Measurements from ENCODE around the gene PACSIN3. TPM values are rescaled to one million over a fixed set of nuclear protein-coding genes. Genes with fewer than 3 reads are reported as not detected.

PACSIN3 gene
- total RNA-seq, 3 donors from 2014 or later (not counting 1 experiment from before 2014, with no cell fraction given), result 1.3 TPM; not detected in 2

GRCh38 chr11:47164321-47164720 is 21.9 kb downstream of the PACSIN3 start:
- 91% methylated on average over 4 of the region's 4 CpGs for WGBS (ENCODE audit: insufficient coverage)
- Histone ChIP-seq H3K9me3 (ENCODE audit: control insufficient read depth, insufficient read depth, low read length) (no peaks in the 10 kb centered on the region), H3K36me3 (ENCODE audit: control insufficient read depth, insufficient read depth, low read length) (peaks cover 47% of the 10 kb centered on the region), H3K27me3 (ENCODE audit: control insufficient read depth, insufficient read depth, low read length) (no peaks in the 10 kb centered on the region), H3K27ac (ENCODE audit: low read length) (no peak overlapping the region), H3K4me1 (ENCODE audit: control insufficient read depth, insufficient read depth, low read length) (no peaks in the 10 kb centered on the region), H3K4me3 (ENCODE audit: low read length) (no peak overlapping the region)
- Mint-ChIP-seq H3K27me3 (ENCODE audit: low read depth in 2 of 2) (no peaks in the 10 kb centered on the region), H3K4me3 (no peak overlapping the region), H3K27ac (no peak overlapping the region), H3K9me3 (no peaks in the 10 kb centered on the region), H3K4me1 (no peaks in the 10 kb centered on the region), H3K36me3 (no peaks in the 10 kb centered on the region)
- ATAC-seq, result no peak
- no peak for TF ChIP-seq CTCF (IDR thresholded peaks at IDR 0.05)
- intact Hi-C loops (cut with micrococcal nuclease), result no loop called here
- DNase-seq, result no peak

GRCh38 chr11:47163898-47164297 is 22.3 kb downstream of the PACSIN3 start:
- Histone ChIP-seq H3K9me3 (ENCODE audit: control insufficient read depth, insufficient read depth, low read length) (no peaks in the 10 kb centered on the region), H3K27ac (ENCODE audit: low read length) (no peak overlapping the region), H3K27me3 (ENCODE audit: control insufficient read depth, insufficient read depth, low read length) (no peaks in the 10 kb centered on the region), H3K36me3 (ENCODE audit: control insufficient read depth, insufficient read depth, low read length) (peaks cover 47% of the 10 kb centered on the region), H3K4me3 (ENCODE audit: low read length) (no peak overlapping the region), H3K4me1 (ENCODE audit: control insufficient read depth, insufficient read depth, low read length) (no peaks in the 10 kb centered on the region)
- TF ChIP-seq CTCF (IDR thresholded peaks at IDR 0.05), result no peak
- WGBS (ENCODE audit: insufficient coverage), result 97% methylated on average over 15 of the region's 15 CpGs
- intact Hi-C loops (cut with micrococcal nuclease), result no loop called here
- Mint-ChIP-seq H3K4me3 (no peak overlapping the region), H3K9me3 (no peaks in the 10 kb centered on the region), H3K27ac (no peak overlapping the region), H3K4me1 (no peaks in the 10 kb centered on the region), H3K27me3 (ENCODE audit: low read depth in 2 of 2) (no peaks in the 10 kb centered on the region), H3K36me3 (no peaks in the 10 kb centered on the region)
- ATAC-seq, result no peak
- no peak for DNase-seq

GRCh38 chr11:47163193-47163592 is 23.0 kb downstream of the PACSIN3 start:
- WGBS (ENCODE audit: insufficient coverage), result 82% methylated on average over 3 of the region's 3 CpGs
- H3K36me3 Mint-ChIP-seq, result no peaks in the 10 kb centered on the region
- Histone ChIP-seq H3K27ac (ENCODE audit: low read length) (no peak overlapping the region), H3K9me3 (ENCODE audit: control insufficient read depth, insufficient read depth, low read length) (no peaks in the 10 kb centered on the region), H3K4me3 (ENCODE audit: low read length) (no peak overlapping the region), H3K27me3 (ENCODE audit: control insufficient read depth, insufficient read depth, low read length) (no peaks in the 10 kb centered on the region), H3K36me3 (ENCODE audit: control insufficient read depth, insufficient read depth, low read length) (peaks cover 40% of the 10 kb centered on the region), H3K4me1 (ENCODE audit: control insufficient read depth, insufficient read depth, low read length) (no peaks in the 10 kb centered on the region)
- H3K4me3 Mint-ChIP-seq, result no peak overlapping the region
- DNase-seq (no peak), ATAC-seq (no peak)
- TF ChIP-seq CTCF (IDR thresholded peaks at IDR 0.05), result no peak
- no peaks in the 10 kb centered on the region for H3K9me3 Mint-ChIP-seq
- intact Hi-C loops (cut with micrococcal nuclease), result no loop called here
- H3K4me1 Mint-ChIP-seq, result no peaks in the 10 kb centered on the region
- no peaks in the 10 kb centered on the region for H3K27me3 Mint-ChIP-seq (ENCODE audit: low read depth in 2 of 2)
- no peak overlapping the region for H3K27ac Mint-ChIP-seq

GRCh38 chr11:47162426-47162825 is 23.8 kb downstream of the PACSIN3 start:
- no peak overlapping the region for H3K4me3 ChIP-seq (ENCODE audit: low read length)
- WGBS (ENCODE audit: insufficient coverage), result 84% methylated on average over 5 of the region's 5 CpGs
- no peaks in the 10 kb centered on the region for H3K9me3 ChIP-seq (ENCODE audit: control insufficient read depth, insufficient read depth, low read length)
- DNase-seq (no peak), ATAC-seq (no peak)
- Mint-ChIP-seq H3K27ac (no peak overlapping the region), H3K4me3 (no peak overlapping the region), H3K4me1 (no peaks in the 10 kb centered on the region), H3K36me3 (no peaks in the 10 kb centered on the region), H3K9me3 (no peaks in the 10 kb centered on the region), H3K27me3 (ENCODE audit: low read depth in 2 of 2) (no peaks in the 10 kb centered on the region)
- TF ChIP-seq CTCF (IDR thresholded peaks at IDR 0.05), result no peak
- no peaks in the 10 kb centered on the region for H3K4me1 ChIP-seq (ENCODE audit: control insufficient read depth, insufficient read depth, low read length)
- H3K27ac ChIP-seq (ENCODE audit: low read length), result no peak overlapping the region
- H3K36me3 ChIP-seq (ENCODE audit: control insufficient read depth, insufficient read depth, low read length), result peaks cover 33% of the 10 kb centered on the region
- no peaks in the 10 kb centered on the region for H3K27me3 ChIP-seq (ENCODE audit: control insufficient read depth, insufficient read depth, low read length)
- intact Hi-C loops (cut with micrococcal nuclease), result no loop called here
